ENCODE data around the gene FLVCR1. TPM values are rescaled to one million over a fixed set of nuclear protein-coding genes. Genes with fewer than 3 reads are reported as not detected.

The FLVCR1 gene
- total and polyA plus RNA-seq, 2 donors (not counting 3 experiments of a cell fraction or from before 2014, with no cell fraction given): 3.2 to 11.9 TPM

DNA sequence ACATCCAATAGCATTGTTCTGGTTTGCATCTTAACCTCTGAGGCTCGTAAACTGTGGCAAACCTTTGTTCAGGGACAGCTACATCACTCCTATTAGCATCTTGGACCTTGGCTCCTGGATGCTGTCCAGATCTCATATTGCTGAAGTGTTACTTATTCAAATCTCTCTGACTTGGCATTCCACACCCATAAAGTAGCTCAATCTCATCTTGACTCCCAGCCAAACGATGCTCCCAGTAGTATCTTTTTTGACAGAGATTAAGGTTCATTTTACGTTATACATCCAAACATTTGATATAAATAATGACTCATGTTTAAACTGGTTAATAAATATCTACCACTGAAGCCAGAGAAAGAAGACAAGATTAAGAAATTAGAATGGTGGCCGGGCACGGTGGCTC lies 4.4 kb upstream of the FLVCR1 start:
- no peaks in the 10 kb centered on the region for H3K9me1 ChIP-seq (replicated peaks; ENCODE audit: control insufficient read depth, extremely low read depth, insufficient read depth, low read length)
- dilution Hi-C loops (cut with MboI; ENCODE audit: extremely low pct_ligation_motif_present, low sequenced_read_pairs) (no loop called here), intact Hi-C loops (cut with micrococcal nuclease) (no loop called here)
- H3K79me2 ChIP-seq (ENCODE audit: control insufficient read depth, insufficient read depth, low read length): peaks cover 3% of the 10 kb centered on the region
- ChIA-PET CTCF (no interaction called here), POLR2A (no interaction called here)
- no peak overlapping the region for H2AFZ ChIP-seq (ENCODE audit: low read depth, low read length)
- no peaks in the 10 kb centered on the region for H3K9me3 ChIP-seq (replicated peaks; ENCODE audit: control insufficient read depth, insufficient read depth, low read length)
- no peak for TF ChIP-seq FOS (IDR thresholded peaks at IDR 0.05; ENCODE audit: borderline replicate concordance, insufficient read depth, low read length)
- no peak for TF ChIP-seq MYC (IDR thresholded peaks at IDR 0.05; ENCODE audit: low read depth, low read length)
- no peak for TF ChIP-seq MAX (IDR thresholded peaks at IDR 0.05; ENCODE audit: insufficient read depth, insufficient read length)
- H3K9ac ChIP-seq (replicated peaks; ENCODE audit: extremely low read depth, insufficient read depth, low read length): no peak overlapping the region
- H3K36me3 ChIP-seq (ENCODE audit: control insufficient read depth in 2 of 2, extremely low read depth in 1 of 2, insufficient read depth in 2 of 2, low read length in 2 of 2): no peaks in the 10 kb centered on the region
- no peak overlapping the region for H3K4me2 ChIP-seq (ENCODE audit: insufficient read depth, low read length)
- no peak for FAIRE-seq
- no peak overlapping the region for H3K4me3 ChIP-seq (replicated peaks in 1 of 3; ENCODE audit: insufficient read depth in 1 of 3, low read depth in 1 of 3, low read length in 3 of 3)
- no peak for DNase-seq (ENCODE audit: low read depth, low spot score)
- H3K27me3 ChIP-seq (ENCODE audit: control insufficient read depth in 2 of 2, insufficient read depth in 2 of 2, low read length in 2 of 2): no peaks in the 10 kb centered on the region
- no peak overlapping the region for H3K27ac ChIP-seq (ENCODE audit: insufficient read depth, low read depth, low read length)
- no peaks in the 10 kb centered on the region for H3K4me1 ChIP-seq (ENCODE audit: control insufficient read depth, extremely low read depth, insufficient read depth, low read length)
- no peaks in the 10 kb centered on the region for H4K20me1 ChIP-seq (replicated peaks; ENCODE audit: control insufficient read depth, extremely low read depth, insufficient read depth, low read length)
- BruUV-seq (replicated peaks): no TSS peak

DNA sequence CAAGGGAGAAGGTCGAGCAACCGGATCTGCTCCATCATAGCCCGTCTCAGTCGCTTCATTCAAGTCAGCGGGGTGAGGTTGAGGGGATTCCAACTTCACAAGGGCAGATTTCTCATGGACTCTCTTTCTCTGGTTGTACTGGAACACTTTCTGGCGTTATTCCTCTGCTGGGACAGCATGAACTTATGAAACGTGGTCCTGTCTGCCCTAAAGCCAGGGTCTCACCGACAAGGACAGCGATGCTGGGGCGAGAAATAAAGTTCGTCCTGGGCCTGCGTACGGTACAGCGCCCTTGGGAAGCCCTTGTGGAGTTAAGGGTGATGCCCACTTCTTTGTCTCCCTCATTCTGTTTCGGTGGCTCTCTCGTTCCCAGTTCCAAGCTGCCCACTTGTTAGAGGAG lies 1.3 kb upstream of the FLVCR1 start:
- Histone ChIP-seq H3K4me1 (ENCODE audit: control insufficient read depth, extremely low read depth, insufficient read depth, low read length) (peaks cover 19% of the 10 kb centered on the region), H3K27me3 (ENCODE audit: control insufficient read depth in 2 of 2, insufficient read depth in 2 of 2, low read length in 2 of 2) (no peaks in the 10 kb centered on the region), H3K27ac (ENCODE audit: insufficient read depth, low read depth, low read length) (no peak overlapping the region), H3K79me2 (ENCODE audit: control insufficient read depth, insufficient read depth, low read length) (peaks cover 31% of the 10 kb centered on the region), H3K9me3 (replicated peaks; ENCODE audit: control insufficient read depth, insufficient read depth, low read length) (no peaks in the 10 kb centered on the region), H3K9ac (replicated peaks; ENCODE audit: extremely low read depth, insufficient read depth, low read length) (no peak overlapping the region), H3K4me2 (ENCODE audit: insufficient read depth, low read length) (no peak overlapping the region), H3K36me3 (ENCODE audit: control insufficient read depth in 2 of 2, extremely low read depth in 1 of 2, insufficient read depth in 2 of 2, low read length in 2 of 2) (no peaks in the 10 kb centered on the region), H3K4me3 (replicated peaks in 1 of 3; ENCODE audit: insufficient read depth in 1 of 3, low read depth in 1 of 3, low read length in 3 of 3) (no peak overlapping the region), H3K9me1 (replicated peaks; ENCODE audit: control insufficient read depth, extremely low read depth, insufficient read depth, low read length) (no peaks in the 10 kb centered on the region), H2AFZ (ENCODE audit: low read depth, low read length) (no peak overlapping the region), H4K20me1 (replicated peaks; ENCODE audit: control insufficient read depth, extremely low read depth, insufficient read depth, low read length) (no peaks in the 10 kb centered on the region)
- dilution Hi-C loops (cut with MboI; ENCODE audit: extremely low pct_ligation_motif_present, low sequenced_read_pairs) (no loop called here), intact Hi-C loops (cut with micrococcal nuclease) (loop anchor here (2.0 to 5.0 kb wide), 2 partner anchors 34 to 190 kb away; no protein-coding TSS in a partner anchor)
- DNase-seq (ENCODE audit: low read depth, low spot score) (no peak), FAIRE-seq (no peak)
- TF ChIP-seq, protein P1, sequence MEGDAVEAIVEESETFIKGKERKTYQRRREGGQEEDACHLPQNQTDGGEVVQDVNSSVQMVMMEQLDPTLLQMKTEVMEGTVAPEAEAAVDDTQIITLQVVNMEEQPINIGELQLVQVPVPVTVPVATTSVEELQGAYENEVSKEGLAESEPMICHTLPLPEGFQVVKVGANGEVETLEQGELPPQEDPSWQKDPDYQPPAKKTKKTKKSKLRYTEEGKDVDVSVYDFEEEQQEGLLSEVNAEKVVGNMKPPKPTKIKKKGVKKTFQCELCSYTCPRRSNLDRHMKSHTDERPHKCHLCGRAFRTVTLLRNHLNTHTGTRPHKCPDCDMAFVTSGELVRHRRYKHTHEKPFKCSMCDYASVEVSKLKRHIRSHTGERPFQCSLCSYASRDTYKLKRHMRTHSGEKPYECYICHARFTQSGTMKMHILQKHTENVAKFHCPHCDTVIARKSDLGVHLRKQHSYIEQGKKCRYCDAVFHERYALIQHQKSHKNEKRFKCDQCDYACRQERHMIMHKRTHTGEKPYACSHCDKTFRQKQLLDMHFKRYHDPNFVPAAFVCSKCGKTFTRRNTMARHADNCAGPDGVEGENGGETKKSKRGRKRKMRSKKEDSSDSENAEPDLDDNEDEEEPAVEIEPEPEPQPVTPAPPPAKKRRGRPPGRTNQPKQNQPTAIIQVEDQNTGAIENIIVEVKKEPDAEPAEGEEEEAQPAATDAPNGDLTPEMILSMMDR (IDR thresholded peaks at IDR 0.05; ENCODE audit: extremely low read depth in 1 of 2, insufficient read depth in 1 of 2, low read depth in 1 of 2, low read length in 2 of 2): no peak
- TF ChIP-seq GATA2 (IDR thresholded peaks at IDR 0.05; ENCODE audit: insufficient read depth, insufficient read length, low read depth, low read length): no peak
- TF ChIP-seq POLR2A (IDR thresholded peaks at IDR 0.05; ENCODE audit: low read depth, low read length): no peak
- no peak for TF ChIP-seq POLR2AphosphoS5 (IDR thresholded peaks at IDR 0.05; ENCODE audit: insufficient read depth, low read depth, low read length)
- TF ChIP-seq MYC (IDR thresholded peaks at IDR 0.05; ENCODE audit: low read depth, low read length): no peak
- TF ChIP-seq JUN (IDR thresholded peaks at IDR 0.05; ENCODE audit: borderline replicate concordance, insufficient read depth, insufficient read length, low read depth): no peak
- POLR2A ChIA-PET: no interaction called here
- CTCF ChIA-PET: interaction anchor here (0.6 to 2.2 kb wide), 3 partner anchors 46 to 1148 kb away, joined by 3 to 11 read pairs (median 3); no protein-coding TSS in a partner anchor
- no TSS peak for BruUV-seq (replicated peaks)
